Common myeloid progenitor, CD34-positive (primary cell): ENCODE measurements around the gene DISP2.
A peak's percentile ranks its signal among the peaks of the same experiment; 100 is the strongest.

Experiments used
- CTCF ChIA-PET: fragments of 350-600 bp; sonication (Branson Sonifier 250); formaldehyde crosslinking; loops from one replicate; lab custom pipeline; 2021; ENCODE audit warnings: antibody characterized with exemption; lab: Charles Lee
- POLR2A ChIA-PET: fragments of 350-600 bp; sonication (Branson Sonifier 250); formaldehyde crosslinking; loops from one replicate; lab custom pipeline; 2021; ENCODE audit warnings: antibody characterized with exemption; lab: Charles Lee
- DNase-seq, 3 donors: peaks; one replicate each; pipeline versions ENCODE4 v3.0.0 to v3.0.0-alpha.2; 2013
- H3K27ac ChIP-seq, 2 experiments: 1 replicate in 1 of 2; 2 replicates in 1 of 2; pipeline ENCODE4 v1.7.0; 2013; ENCODE audit warnings: inconsistent platforms in 2 of 2, low read length in 2 of 2, mild to moderate bottlenecking in 2 of 2, low read depth in 1 of 2, moderate library complexity in 1 of 2; ENCODE audit not compliant: severe bottlenecking in 2 of 2, insufficient read depth in 1 of 2, poor library complexity in 1 of 2
- H3K27me3 ChIP-seq, 5 experiments: replicated peaks in 2 of 5; 1 replicate in 3 of 5; 2 replicates in 2 of 5; pipeline versions ENCODE4 v1.6.1 to v1.7.0; 2013; ENCODE audit warnings: low read length in 4 of 5, mild to moderate bottlenecking in 2 of 5, moderate library complexity in 2 of 5, inconsistent platforms in 1 of 5; ENCODE audit not compliant: insufficient read depth in 5 of 5, control insufficient read depth in 4 of 5
- H3K36me3 ChIP-seq, 4 experiments: 1 replicate in 2 of 4; 2 replicates in 2 of 4; pipeline versions ENCODE4 v1.6.1 to v1.7.0; 2013; ENCODE audit warnings: low read length in 3 of 4, control low read depth in 1 of 4, mild to moderate bottlenecking in 1 of 4; ENCODE audit not compliant: control insufficient read depth in 4 of 4, insufficient read depth in 4 of 4
- H3K4me1 ChIP-seq, 4 experiments: 1 replicate in 3 of 4; 2 replicates in 1 of 4; pipeline versions ENCODE4 v1.6.1 to v1.7.1; 2013; ENCODE audit warnings: low read length in 3 of 4, mild to moderate bottlenecking in 3 of 4, control low read depth in 1 of 4, inconsistent platforms in 1 of 4, moderate library complexity in 1 of 4; ENCODE audit not compliant: control insufficient read depth in 4 of 4, insufficient read depth in 4 of 4; ENCODE audit errors: control extremely low read depth in 1 of 4
- H3K4me3 ChIP-seq, 7 experiments: 1 replicate in 4 of 7; 2 replicates in 3 of 7; pipeline versions ENCODE4 v1.5.1 to v1.7.0; 2013; ENCODE audit warnings: mild to moderate bottlenecking in 7 of 7, low read length in 6 of 7, moderate library complexity in 6 of 7, inconsistent platforms in 2 of 7, low read depth in 2 of 7, control low read depth in 1 of 7; ENCODE audit not compliant: insufficient read depth in 4 of 7, control insufficient read depth in 1 of 7; ENCODE audit errors: extremely low read depth in 1 of 7
- H3K9me3 ChIP-seq, 5 experiments: 1 replicate in 4 of 5; 2 replicates in 1 of 5; pipeline versions ENCODE4 v1.6.1 to v1.7.1; 2013; ENCODE audit warnings: low read length in 4 of 5, mild to moderate bottlenecking in 2 of 5, inconsistent platforms in 1 of 5, low read depth in 1 of 5, moderate library complexity in 1 of 5; ENCODE audit not compliant: control insufficient read depth in 4 of 5, insufficient read depth in 2 of 5; ENCODE audit errors: control extremely low read depth in 1 of 5
- WGBS: methylation state at CpG from one replicate; pipeline ENCODE4 v1.1.5; 2013; ENCODE audit not compliant: insufficient coverage; 5-methylcytosine and 5-hydroxymethylcytosine counted together

Gene DISP2

DNA sequence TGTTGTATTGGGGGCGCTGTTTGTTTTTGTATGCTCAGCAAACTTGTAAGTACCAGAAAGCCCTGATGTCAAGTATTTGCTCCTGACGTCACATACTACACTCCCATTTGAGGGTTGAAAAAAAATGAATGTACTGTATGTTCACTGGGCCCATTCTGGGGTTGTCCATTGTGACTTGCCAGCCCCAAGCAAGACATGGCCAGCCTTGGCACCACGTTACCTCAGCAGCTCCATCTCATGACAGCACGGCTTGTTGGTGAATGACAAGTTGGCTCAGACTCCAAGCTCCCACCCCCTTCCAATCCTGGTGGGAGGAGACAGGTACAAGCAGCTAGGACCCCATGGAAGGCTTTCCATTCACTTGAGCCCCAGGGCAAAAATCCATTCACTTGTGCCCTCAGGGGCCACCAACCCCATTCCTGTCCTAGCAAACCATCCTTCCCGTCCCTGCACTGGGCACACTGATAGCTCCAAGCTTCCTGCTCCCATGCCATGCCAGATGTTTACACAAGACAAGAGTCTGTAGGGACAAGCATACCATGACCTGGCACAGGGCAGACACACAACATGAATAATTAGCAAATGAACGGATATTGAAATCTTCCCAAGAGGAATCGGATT, 5.6 kb upstream of the DISP2 start:
- no peaks in the 10 kb centered on the region for H3K36me3 ChIP-seq
- WGBS = 98% methylated on average over 5 of the region's 7 CpGs

DNA sequence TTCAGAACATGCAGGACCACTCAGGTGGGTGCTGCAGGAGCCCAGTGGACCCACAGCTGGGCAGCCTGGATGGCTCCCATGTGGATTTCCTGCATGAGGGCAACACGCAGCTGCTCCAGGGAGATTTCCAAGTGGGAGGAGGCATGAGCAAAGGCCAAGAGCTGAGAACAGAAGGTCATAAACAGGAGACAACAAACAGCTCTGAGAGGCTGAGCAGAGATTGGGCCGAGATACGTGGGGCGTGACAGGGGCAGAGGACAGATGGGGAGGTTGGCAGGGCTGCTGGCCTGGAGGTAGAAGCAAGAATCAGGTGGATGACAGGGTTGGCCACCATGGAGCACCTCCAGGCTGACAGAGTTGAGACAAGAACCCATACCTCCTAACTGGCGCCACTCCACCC, 4.3 kb upstream of the DISP2 start:
- no peak for DNase-seq
- Histone ChIP-seq H3K4me3 (no peak overlapping the region), H3K9me3 (no peaks in the 10 kb centered on the region), H3K27me3 (no peaks in the 10 kb centered on the region), H3K27ac (no peak overlapping the region), H3K36me3 (no peaks in the 10 kb centered on the region), H3K4me1 (peaks cover 0 to 25% (median 18%) of the 10 kb centered on the region in 4 experiments)
- WGBS = 96% methylated on average over 4 of the region's 5 CpGs
- ChIA-PET POLR2A (no interaction called here), CTCF (interaction anchor here (0.9 to 10.9 kb wide), 11 partner anchors 12 to 79 kb away, joined by 3 to 139 read pairs (median 4); partner anchors contain the start of gene CCDC9B)

More for the DNA sequence above, 5.6 kb upstream of the DISP2 start:
- Histone ChIP-seq H3K4me1 (peaks cover 0 to 16% (median 8%) of the 10 kb centered on the region in 4 experiments), H3K27me3 (no peaks in the 10 kb centered on the region), H3K4me3 (no peak overlapping the region), H3K27ac (no peak overlapping the region), H3K9me3 (no peaks in the 10 kb centered on the region)
- POLR2A ChIA-PET = no interaction called here
- CTCF ChIA-PET = interaction anchor here (0.7 to 10.9 kb wide), 12 partner anchors 11 to 73 kb away, joined by 3 to 139 read pairs (median 4); partner anchors contain the start of gene CCDC9B
- no peak for DNase-seq

DNA sequence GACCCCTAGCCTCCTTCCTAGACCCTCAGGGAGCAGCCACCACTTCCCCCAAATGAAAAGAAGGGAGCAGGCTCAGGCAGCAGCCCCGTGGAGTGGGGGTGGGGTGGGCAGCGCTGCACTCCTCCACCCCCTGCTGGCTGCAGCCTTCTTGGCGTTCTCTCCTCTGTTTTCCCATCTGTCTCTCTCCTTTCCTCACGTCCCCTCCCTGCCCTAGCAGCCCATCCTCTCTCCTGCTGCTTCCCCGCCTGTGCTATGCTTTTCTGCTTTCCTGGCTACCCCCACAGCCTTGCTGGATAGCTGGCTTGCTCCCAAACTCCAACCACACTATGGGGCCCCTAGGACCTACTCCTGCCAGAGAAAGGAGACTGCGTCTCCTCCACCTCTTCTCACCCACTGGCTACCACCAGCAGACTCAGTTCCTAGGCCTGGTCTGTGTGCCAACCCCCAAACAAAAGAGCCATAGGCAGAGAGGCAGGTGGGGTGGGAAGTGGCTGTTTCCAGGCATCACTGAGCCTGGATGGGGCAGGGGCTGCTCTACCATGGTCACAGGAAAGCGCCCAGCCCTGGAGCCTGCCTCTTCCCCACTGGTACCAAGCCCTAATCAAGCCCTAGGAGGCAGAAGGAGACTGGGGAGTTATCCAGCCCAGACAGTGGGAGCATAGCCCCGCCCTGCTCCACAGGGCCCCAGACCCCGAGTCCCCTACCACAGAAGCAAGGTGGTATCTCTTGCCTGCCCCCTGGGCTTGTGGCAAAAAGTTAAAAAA, 3.4 kb upstream of the DISP2 start:
- peaks cover 0 to 2% (median 0%) of the 10 kb centered on the region in 5 experiments for H3K27me3 ChIP-seq
- peak; percentile 35 to 47 (median 40) for DNase-seq
- no peaks in the 10 kb centered on the region for H3K9me3 ChIP-seq
- CTCF ChIA-PET = interaction anchor here (0.8 to 10.9 kb wide), 9 partner anchors 8 to 80 kb away, joined by 3 to 139 read pairs (median 5); partner anchors contain the start of genes CCDC9B and KNSTRN
- 30% methylated on average over 5 of the region's 9 CpGs for WGBS
- no peak overlapping the region for H3K4me3 ChIP-seq
- POLR2A ChIA-PET = no interaction called here
- no peak overlapping the region for H3K27ac ChIP-seq
- no peaks in the 10 kb centered on the region for H3K36me3 ChIP-seq
- H3K4me1 ChIP-seq = peaks cover 0 to 26% (median 22%) of the 10 kb centered on the region in 4 experiments

DNA sequence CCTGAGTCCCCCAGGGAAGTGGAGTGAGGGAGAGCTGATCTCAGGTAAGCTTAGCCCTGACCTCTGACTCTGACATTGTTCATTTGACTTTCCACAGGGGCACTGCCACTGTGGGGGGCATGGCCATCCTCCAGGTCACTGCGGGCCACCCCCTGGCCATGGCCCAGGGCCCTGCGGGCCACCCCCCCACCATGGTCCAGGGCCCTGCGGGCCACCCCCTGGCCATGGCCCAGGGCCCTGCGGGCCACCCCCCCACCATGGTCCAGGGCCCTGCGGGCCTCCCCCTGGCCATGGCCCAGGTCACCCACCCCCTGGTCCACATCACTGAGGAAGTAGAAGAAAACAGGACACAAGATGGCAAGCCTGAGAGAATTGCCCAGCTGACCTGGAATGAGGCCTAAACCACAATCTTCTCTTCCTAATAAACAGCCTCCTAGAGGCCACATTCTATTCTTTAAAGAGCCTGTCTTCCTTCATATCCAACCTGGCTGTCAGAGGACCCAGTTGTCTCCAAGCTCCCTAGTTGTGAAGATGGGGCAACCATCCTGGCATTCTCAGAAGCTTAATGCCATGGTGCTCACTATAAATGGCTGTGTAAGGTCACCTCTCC, 1.9 kb upstream of the DISP2 start:
- ChIA-PET POLR2A (interaction anchor here (0.9 to 1.0 kb wide), 2 partner anchors 9 to 33 kb away, joined by 3 read pairs; partner anchors contain the start of gene INAFM2), CTCF (interaction anchor here (0.8 to 10.9 kb wide), 7 partner anchors 11 to 84 kb away, joined by 3 to 139 read pairs (median 5); partner anchors contain the start of genes CCDC9B, KNSTRN and PLCB2)
- Histone ChIP-seq H3K27ac (no peak overlapping the region), H3K9me3 (no peaks in the 10 kb centered on the region), H3K4me1 (peaks cover 0 to 22% (median 18%) of the 10 kb centered on the region in 4 experiments), H3K27me3 (peaks cover 0 to 2% (median 0%) of the 10 kb centered on the region in 5 experiments), H3K36me3 (no peaks in the 10 kb centered on the region), H3K4me3 (no peak overlapping the region)
- no peak for DNase-seq
- no CpG with 5 or more reads among the region's 5 CpGs for WGBS

DNA sequence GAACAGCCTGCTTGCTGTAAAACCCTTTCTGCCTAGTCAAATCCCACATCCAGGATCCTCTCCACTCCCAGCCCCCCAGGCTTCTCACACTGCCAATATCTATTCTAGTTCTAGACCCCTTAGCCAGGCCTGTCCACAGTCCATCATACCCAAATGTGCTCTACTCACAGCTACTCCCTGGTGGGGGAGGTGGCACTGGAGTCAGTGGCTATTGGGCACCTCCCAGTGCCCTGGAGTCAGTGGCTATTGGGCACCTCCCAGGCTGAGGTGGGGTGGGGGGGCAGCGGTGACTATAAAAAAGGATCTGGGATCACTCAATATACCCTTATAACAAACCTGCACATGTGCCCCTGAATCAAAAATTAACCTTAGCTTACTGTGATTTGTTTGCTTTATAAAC, 773 bp upstream of the DISP2 start:
- Histone ChIP-seq H3K9me3 (no peaks in the 10 kb centered on the region), H3K4me1 (peaks cover 0 to 22% (median 17%) of the 10 kb centered on the region in 4 experiments), H3K27me3 (peaks cover 0 to 2% (median 0%) of the 10 kb centered on the region in 5 experiments), H3K27ac (no peak overlapping the region), H3K36me3 (peaks cover 0 to 4% (median 0%) of the 10 kb centered on the region in 4 experiments), H3K4me3 (peak overlapping the region in 4 of 7 experiments; percentile 23 to 77 (median 72))
- DNase-seq = no peak
- no CpG with 5 or more reads among the region's 1 CpG for WGBS
- CTCF ChIA-PET = interaction anchor here (1.0 to 10.9 kb wide), 9 partner anchors 10 to 78 kb away, joined by 3 to 139 read pairs (median 3); partner anchors contain the start of genes CCDC9B and PLCB2
- POLR2A ChIA-PET = interaction anchor here (0.9 kb wide), 1 partner anchor 34 kb away, joined by 3 read pairs; the partner anchor contains the start of gene INAFM2

DNA sequence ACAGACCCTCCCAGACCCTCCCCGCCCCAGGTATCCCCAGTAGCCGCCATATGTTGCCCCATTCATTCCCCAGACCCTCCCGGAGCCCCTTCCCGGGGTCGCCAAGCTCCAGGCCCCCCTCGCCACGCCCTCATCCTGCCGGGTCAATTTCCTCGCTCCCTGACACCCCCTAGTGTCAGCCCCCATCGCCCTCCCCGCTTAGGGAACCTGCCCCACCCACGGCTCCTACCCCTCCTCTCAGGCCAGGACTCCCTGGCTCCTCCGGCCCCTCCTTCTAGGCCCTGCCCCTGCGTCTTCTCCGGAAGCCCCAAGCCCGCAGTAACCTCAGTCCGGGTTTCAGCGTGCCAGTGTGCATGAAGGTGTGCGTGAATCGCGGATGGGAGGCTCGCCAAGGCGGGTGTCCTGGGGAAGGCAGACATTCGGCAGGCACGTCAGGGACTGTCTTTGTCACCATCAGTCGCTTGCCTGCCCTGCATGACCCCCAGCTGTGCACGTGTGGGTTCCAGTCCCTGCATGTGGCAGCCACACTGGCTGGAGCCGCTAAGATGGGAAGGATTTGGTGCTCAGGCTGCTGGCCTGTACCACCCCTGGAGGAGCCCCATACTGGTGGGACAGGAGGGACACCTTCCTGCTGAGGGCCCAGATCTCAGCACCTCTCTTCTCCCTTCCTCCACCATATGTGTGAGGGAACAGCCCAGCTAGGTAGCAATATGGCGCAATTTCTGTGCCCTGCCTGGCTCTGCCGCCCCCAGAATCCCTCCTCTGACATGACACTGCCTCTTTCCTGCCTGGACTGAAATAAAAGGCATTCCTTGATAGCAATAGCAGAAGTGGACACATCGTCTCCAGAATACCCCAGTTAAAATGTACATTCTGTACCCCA, 693 bp downstream of the DISP2 start:
- Histone ChIP-seq H3K27ac (no peak overlapping the region), H3K4me1 (peaks cover 0 to 22% (median 17%) of the 10 kb centered on the region in 4 experiments), H3K36me3 (peaks cover 0 to 4% (median 0%) of the 10 kb centered on the region in 4 experiments), H3K4me3 (peak overlapping the region in 6 of 7 experiments; percentile 50 to 78 (median 66)), H3K9me3 (no peaks in the 10 kb centered on the region), H3K27me3 (peaks cover 0 to 2% (median 0%) of the 10 kb centered on the region in 5 experiments)
- WGBS = 15% methylated on average over 23 of the region's 31 CpGs
- DNase-seq = peak in 2 of 3 donors; percentile 22 to 35
- CTCF ChIA-PET = interaction anchor here (0.9 to 10.9 kb wide), 3 partner anchors 17 to 79 kb away, joined by 3 to 139 read pairs (median 3); partner anchors contain the start of gene CCDC9B
- POLR2A ChIA-PET = no interaction called here
